Measurements from ENCODE around the gene C6orf62. TPM values are rescaled to one million over a fixed set of nuclear protein-coding genes. Genes with fewer than 3 reads are reported as not detected.
"Not testable (repeated sequence)": the region's sequence is repeated elsewhere in the genome, so short reads cannot be mapped to it uniquely, and the experiment has no call there.

C6orf62 gene
- total and polyA plus RNA-seq, 2 donors (not counting 3 experiments of a cell fraction or from before 2014, with no cell fraction given) = 36.5 to 129 TPM

DNA sequence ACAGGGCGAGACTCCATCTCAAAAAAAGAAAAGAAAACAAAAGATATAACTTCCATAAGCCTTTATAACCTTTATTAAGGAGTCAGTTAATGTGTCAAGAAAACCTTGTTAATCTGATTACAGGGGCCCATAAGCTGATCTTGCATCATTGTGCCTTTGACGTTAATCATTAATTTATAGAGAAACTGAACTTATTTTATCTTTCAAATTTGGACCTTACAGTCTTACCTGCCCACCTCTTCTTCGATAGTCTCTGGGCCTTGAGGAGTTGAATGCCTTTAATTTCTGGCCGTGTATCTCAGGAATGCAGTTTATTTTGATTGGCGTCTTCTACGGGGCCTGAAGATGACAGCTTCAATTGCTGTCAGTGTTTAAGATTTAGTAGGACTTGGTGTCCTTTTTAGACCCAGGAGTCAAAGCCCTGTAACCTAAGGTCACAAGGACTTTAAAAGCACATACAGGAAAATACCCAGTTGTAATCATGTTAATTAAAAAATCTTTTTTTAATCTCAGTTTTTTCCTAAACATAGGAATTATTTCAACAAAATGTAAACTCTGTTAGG is 46.3 kb downstream of the C6orf62 start:
- ChIA-PET POLR2A (no interaction called here), CTCF (no interaction called here)
- no TSS peak for BruUV-seq (replicated peaks)
- dilution Hi-C loops (cut with MboI; ENCODE audit: extremely low pct_ligation_motif_present, low sequenced_read_pairs) = no loop called here
- DNase-seq (ENCODE audit: low read depth, low spot score) (no peak), FAIRE-seq (no peak)
- intact Hi-C loops (cut with micrococcal nuclease) = no loop called here
- H3K27ac ChIP-seq (ENCODE audit: insufficient read depth, low read depth, low read length) = no peak overlapping the region
- H3K4me3 ChIP-seq (replicated peaks in 1 of 3; ENCODE audit: insufficient read depth in 1 of 3, low read depth in 1 of 3, low read length in 3 of 3) = no peak overlapping the region
- H3K4me1 ChIP-seq (ENCODE audit: control insufficient read depth, extremely low read depth, insufficient read depth, low read length) = peaks cover 1% of the 10 kb centered on the region
- TF ChIP-seq POLR2AphosphoS5 (IDR thresholded peaks at IDR 0.05; ENCODE audit: insufficient read depth, low read depth, low read length) (no peak), JUN (IDR thresholded peaks at IDR 0.05; ENCODE audit: borderline replicate concordance, insufficient read depth, insufficient read length, low read depth) (no peak), GATA2 (IDR thresholded peaks at IDR 0.05; ENCODE audit: insufficient read depth, insufficient read length, low read depth, low read length) (no peak), POLR2A (IDR thresholded peaks at IDR 0.05; ENCODE audit: low read depth, low read length) (no peak), EZH2 (IDR thresholded peaks at IDR 0.05; ENCODE audit: borderline replicate concordance, low read depth, low read length, severe bottlenecking) (no peak), MYC (IDR thresholded peaks at IDR 0.05; ENCODE audit: low read depth, low read length) (no peak), FOS (IDR thresholded peaks at IDR 0.05; ENCODE audit: borderline replicate concordance, insufficient read depth, low read length) (no peak)
- TF ChIP-seq, protein P1, sequence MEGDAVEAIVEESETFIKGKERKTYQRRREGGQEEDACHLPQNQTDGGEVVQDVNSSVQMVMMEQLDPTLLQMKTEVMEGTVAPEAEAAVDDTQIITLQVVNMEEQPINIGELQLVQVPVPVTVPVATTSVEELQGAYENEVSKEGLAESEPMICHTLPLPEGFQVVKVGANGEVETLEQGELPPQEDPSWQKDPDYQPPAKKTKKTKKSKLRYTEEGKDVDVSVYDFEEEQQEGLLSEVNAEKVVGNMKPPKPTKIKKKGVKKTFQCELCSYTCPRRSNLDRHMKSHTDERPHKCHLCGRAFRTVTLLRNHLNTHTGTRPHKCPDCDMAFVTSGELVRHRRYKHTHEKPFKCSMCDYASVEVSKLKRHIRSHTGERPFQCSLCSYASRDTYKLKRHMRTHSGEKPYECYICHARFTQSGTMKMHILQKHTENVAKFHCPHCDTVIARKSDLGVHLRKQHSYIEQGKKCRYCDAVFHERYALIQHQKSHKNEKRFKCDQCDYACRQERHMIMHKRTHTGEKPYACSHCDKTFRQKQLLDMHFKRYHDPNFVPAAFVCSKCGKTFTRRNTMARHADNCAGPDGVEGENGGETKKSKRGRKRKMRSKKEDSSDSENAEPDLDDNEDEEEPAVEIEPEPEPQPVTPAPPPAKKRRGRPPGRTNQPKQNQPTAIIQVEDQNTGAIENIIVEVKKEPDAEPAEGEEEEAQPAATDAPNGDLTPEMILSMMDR (IDR thresholded peaks at IDR 0.05; ENCODE audit: extremely low read depth in 1 of 2, insufficient read depth in 1 of 2, low read depth in 1 of 2, low read length in 2 of 2) = no peak
- TF ChIP-seq, protein P2, sequence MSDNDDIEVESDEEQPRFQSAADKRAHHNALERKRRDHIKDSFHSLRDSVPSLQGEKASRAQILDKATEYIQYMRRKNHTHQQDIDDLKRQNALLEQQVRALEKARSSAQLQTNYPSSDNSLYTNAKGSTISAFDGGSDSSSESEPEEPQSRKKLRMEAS (IDR thresholded peaks at IDR 0.05; ENCODE audit: insufficient read depth, insufficient read length) = no peak
- no peaks in the 10 kb centered on the region for H3K79me2 ChIP-seq (ENCODE audit: control insufficient read depth, insufficient read depth, low read length)
- H4K20me1 ChIP-seq (replicated peaks; ENCODE audit: control insufficient read depth, extremely low read depth, insufficient read depth, low read length) = no peaks in the 10 kb centered on the region
- H3K9ac ChIP-seq (replicated peaks; ENCODE audit: extremely low read depth, insufficient read depth, low read length) = no peak overlapping the region
- H3K9me1 ChIP-seq (replicated peaks; ENCODE audit: control insufficient read depth, extremely low read depth, insufficient read depth, low read length) = no peaks in the 10 kb centered on the region
- no peaks in the 10 kb centered on the region for H3K9me3 ChIP-seq (replicated peaks; ENCODE audit: control insufficient read depth, insufficient read depth, low read length)
- H3K36me3 ChIP-seq (ENCODE audit: control insufficient read depth in 2 of 2, extremely low read depth in 1 of 2, insufficient read depth in 2 of 2, low read length in 2 of 2) = no peaks in the 10 kb centered on the region
- H3K27me3 ChIP-seq (ENCODE audit: control insufficient read depth in 2 of 2, insufficient read depth in 2 of 2, low read length in 2 of 2) = no peaks in the 10 kb centered on the region
- no peak overlapping the region for H2AFZ ChIP-seq (ENCODE audit: low read depth, low read length)
- H3K4me2 ChIP-seq (ENCODE audit: insufficient read depth, low read length) = no peak overlapping the region

DNA sequence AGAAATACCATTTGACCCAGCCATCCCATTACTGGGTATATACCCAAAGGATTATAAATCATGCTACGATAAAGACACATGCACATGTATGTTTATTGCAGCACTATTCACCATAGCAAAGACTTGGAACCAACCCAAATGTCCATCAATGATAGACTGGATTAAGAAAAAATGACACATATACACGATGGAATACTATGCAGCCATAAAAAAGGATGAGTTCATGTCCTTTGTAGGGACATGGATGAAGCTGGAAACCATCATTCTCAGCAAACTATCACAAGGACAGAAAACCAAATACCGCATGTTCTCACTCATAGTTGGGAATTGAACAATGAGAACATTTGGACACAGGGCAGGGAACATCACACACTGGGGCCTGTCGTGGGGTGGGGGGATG is 47.9 kb downstream of the C6orf62 start:
- CTCF ChIA-PET; dilution Hi-C loops (cut with MboI; ENCODE audit: extremely low pct_ligation_motif_present, low sequenced_read_pairs); H3K4me3 ChIP-seq (replicated peaks in 1 of 3; ENCODE audit: insufficient read depth in 1 of 3, low read depth in 1 of 3, low read length in 3 of 3); intact Hi-C loops (cut with micrococcal nuclease); H3K9ac ChIP-seq (replicated peaks; ENCODE audit: extremely low read depth, insufficient read depth, low read length); DNase-seq (ENCODE audit: low read depth, low spot score); H3K4me2 ChIP-seq (ENCODE audit: insufficient read depth, low read length); H3K27me3 ChIP-seq (ENCODE audit: control insufficient read depth in 2 of 2, insufficient read depth in 2 of 2, low read length in 2 of 2); BruUV-seq (replicated peaks); H3K36me3 ChIP-seq (ENCODE audit: control insufficient read depth in 2 of 2, extremely low read depth in 1 of 2, insufficient read depth in 2 of 2, low read length in 2 of 2); H3K4me1 ChIP-seq (ENCODE audit: control insufficient read depth, extremely low read depth, insufficient read depth, low read length); FAIRE-seq; H4K20me1 ChIP-seq (replicated peaks; ENCODE audit: control insufficient read depth, extremely low read depth, insufficient read depth, low read length); POLR2A ChIA-PET; H3K79me2 ChIP-seq (ENCODE audit: control insufficient read depth, insufficient read depth, low read length); H3K9me1 ChIP-seq (replicated peaks; ENCODE audit: control insufficient read depth, extremely low read depth, insufficient read depth, low read length); H3K27ac ChIP-seq (ENCODE audit: insufficient read depth, low read depth, low read length); H2AFZ ChIP-seq (ENCODE audit: low read depth, low read length); H3K9me3 ChIP-seq (replicated peaks; ENCODE audit: control insufficient read depth, insufficient read depth, low read length): not testable (repeated sequence)

DNA sequence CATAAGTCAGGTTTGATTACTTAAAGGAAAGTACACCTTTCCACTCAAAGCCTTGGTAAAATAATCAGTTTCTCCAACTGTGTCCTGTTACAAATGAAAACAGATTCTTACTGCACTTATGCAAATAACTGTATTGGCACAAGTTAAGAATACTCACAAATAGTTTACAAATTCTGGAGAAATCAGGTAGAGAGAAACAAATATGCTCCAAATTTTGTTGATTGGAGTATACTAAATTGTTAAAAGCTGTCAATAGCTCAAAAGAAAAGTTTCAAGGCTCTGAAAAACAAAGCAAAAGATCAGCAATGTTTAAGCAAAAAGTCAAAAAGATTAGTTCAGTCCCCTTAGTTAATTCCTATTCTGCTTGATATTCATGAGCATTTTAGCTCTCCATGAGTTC is 48.5 kb downstream of the C6orf62 start:
- H2AFZ ChIP-seq (ENCODE audit: low read depth, low read length); H3K9ac ChIP-seq (replicated peaks; ENCODE audit: extremely low read depth, insufficient read depth, low read length); H3K4me2 ChIP-seq (ENCODE audit: insufficient read depth, low read length); BruUV-seq (replicated peaks); H3K36me3 ChIP-seq (ENCODE audit: control insufficient read depth in 2 of 2, extremely low read depth in 1 of 2, insufficient read depth in 2 of 2, low read length in 2 of 2); H3K4me1 ChIP-seq (ENCODE audit: control insufficient read depth, extremely low read depth, insufficient read depth, low read length); FAIRE-seq; H3K9me3 ChIP-seq (replicated peaks; ENCODE audit: control insufficient read depth, insufficient read depth, low read length); POLR2A ChIA-PET; intact Hi-C loops (cut with micrococcal nuclease); H4K20me1 ChIP-seq (replicated peaks; ENCODE audit: control insufficient read depth, extremely low read depth, insufficient read depth, low read length); CTCF ChIA-PET; H3K27ac ChIP-seq (ENCODE audit: insufficient read depth, low read depth, low read length); DNase-seq (ENCODE audit: low read depth, low spot score); H3K4me3 ChIP-seq (replicated peaks in 1 of 3; ENCODE audit: insufficient read depth in 1 of 3, low read depth in 1 of 3, low read length in 3 of 3); H3K27me3 ChIP-seq (ENCODE audit: control insufficient read depth in 2 of 2, insufficient read depth in 2 of 2, low read length in 2 of 2); dilution Hi-C loops (cut with MboI; ENCODE audit: extremely low pct_ligation_motif_present, low sequenced_read_pairs); H3K9me1 ChIP-seq (replicated peaks; ENCODE audit: control insufficient read depth, extremely low read depth, insufficient read depth, low read length): not testable (repeated sequence)
- peaks cover 10% of the 10 kb centered on the region for H3K79me2 ChIP-seq (ENCODE audit: control insufficient read depth, insufficient read depth, low read length)
